GM23338 (cell line): ENCODE data around the gene ARG2.

ENCODE experiments used
- CREB1 ChIP-seq: fragments of 250-450 bp; sonication (Bioruptor Pico); IDR thresholded peaks from 2 replicates; pipeline ENCODE4 v1.5.0; 2020; ENCODE audit warnings: low read depth, mild to moderate bottlenecking, moderate library complexity
- CTCF ChIP-seq, 2 experiments: fragments of 200-600 bp in 1 of 2; sonication (generic) in 1 of 2; conservative IDR thresholded peaks; 2 replicates each; pipeline versions ENCODE4 v1.5.1 to v1.6.1; 2016 to 2017; ENCODE audit warnings: antibody characterized with exemption in 2 of 2, low read depth in 2 of 2, mild to moderate bottlenecking in 2 of 2, moderate library complexity in 1 of 2
- ETS1 ChIP-seq: IDR thresholded peaks from 2 replicates; pipeline ENCODE4 v1.6.1; 2016; ENCODE audit warnings: antibody characterized with exemption
- EZH2 ChIP-seq: fragments of 200-600 bp; sonication (generic); IDR thresholded peaks from one replicate; pipeline ENCODE4 v1.8.0; 2017; ENCODE audit warnings: antibody characterized with exemption, mild to moderate bottlenecking, low read depth; ENCODE audit not compliant: unreplicated experiment
- EZH2phosphoT487 ChIP-seq: fragments of 200-600 bp; sonication (generic); IDR thresholded peaks from one replicate; pipeline ENCODE4 v1.8.1; 2018; ENCODE audit warnings: antibody characterized with exemption; ENCODE audit not compliant: unreplicated experiment
- JUNB ChIP-seq: IDR thresholded peaks from one replicate; pipeline ENCODE4 v1.6.1; 2016; ENCODE audit warnings: antibody characterized with exemption; ENCODE audit not compliant: unreplicated experiment
- NANOG ChIP-seq: IDR thresholded peaks from 2 replicates; pipeline ENCODE4 v1.6.1; 2016; ENCODE audit warnings: antibody characterized with exemption, borderline replicate concordance
- POLR2AphosphoS5 ChIP-seq: IDR thresholded peaks from 2 replicates; pipeline ENCODE4 v1.6.1; 2016; ENCODE audit warnings: antibody characterized with exemption, low read depth
- REST ChIP-seq: IDR thresholded peaks from one replicate; pipeline ENCODE4 v1.6.1; 2018; ENCODE audit warnings: antibody characterized with exemption; ENCODE audit not compliant: unreplicated experiment
- STAT1 ChIP-seq: IDR thresholded peaks from one replicate; pipeline ENCODE4 v1.6.1; 2016; ENCODE audit warnings: antibody characterized with exemption; ENCODE audit not compliant: unreplicated experiment
- ZNF114 ChIP-seq: fragments of 250-450 bp; sonication (Bioruptor Pico); IDR thresholded peaks from 2 replicates; pipeline ENCODE4 v1.5.0; 2020; ENCODE audit warnings: mild to moderate bottlenecking, moderate library complexity
- ZNF331 ChIP-seq: fragments of 250-450 bp; sonication (Bioruptor Pico); IDR thresholded peaks from 2 replicates; pipeline ENCODE4 v1.5.0; 2020; ENCODE audit warnings: low read depth, mild to moderate bottlenecking, moderate library complexity

GRCh38 chr14:67579040-67579439 is 40.7 kb upstream of the ARG2 start:
- TF ChIP-seq EZH2 (no peak), REST (no peak), CTCF (conservative IDR thresholded peaks at IDR 0.05; ENCODE audit: low read depth in 2 of 2) (no peak), JUNB (no peak), POLR2AphosphoS5 (no peak), CREB1 (CRISPR knock-in tag) (no peak), EZH2phosphoT487 (no peak), ETS1 (no peak), STAT1 (no peak), NANOG (no peak), ZNF114 (CRISPR knock-in tag) (no peak), ZNF331 (CRISPR knock-in tag) (no peak)
